ENCODE measurements around the gene BORCS5. TPM values are rescaled to one million over a fixed set of nuclear protein-coding genes. Genes with fewer than 3 reads are reported as not detected.
"Not testable (repeated sequence)": the region's sequence is repeated elsewhere in the genome, so short reads cannot be mapped to it uniquely, and the experiment has no call there.

The BORCS5 gene
- total RNA-seq = 10 to 100 TPM; 25.8 to 33.6 TPM

DNA sequence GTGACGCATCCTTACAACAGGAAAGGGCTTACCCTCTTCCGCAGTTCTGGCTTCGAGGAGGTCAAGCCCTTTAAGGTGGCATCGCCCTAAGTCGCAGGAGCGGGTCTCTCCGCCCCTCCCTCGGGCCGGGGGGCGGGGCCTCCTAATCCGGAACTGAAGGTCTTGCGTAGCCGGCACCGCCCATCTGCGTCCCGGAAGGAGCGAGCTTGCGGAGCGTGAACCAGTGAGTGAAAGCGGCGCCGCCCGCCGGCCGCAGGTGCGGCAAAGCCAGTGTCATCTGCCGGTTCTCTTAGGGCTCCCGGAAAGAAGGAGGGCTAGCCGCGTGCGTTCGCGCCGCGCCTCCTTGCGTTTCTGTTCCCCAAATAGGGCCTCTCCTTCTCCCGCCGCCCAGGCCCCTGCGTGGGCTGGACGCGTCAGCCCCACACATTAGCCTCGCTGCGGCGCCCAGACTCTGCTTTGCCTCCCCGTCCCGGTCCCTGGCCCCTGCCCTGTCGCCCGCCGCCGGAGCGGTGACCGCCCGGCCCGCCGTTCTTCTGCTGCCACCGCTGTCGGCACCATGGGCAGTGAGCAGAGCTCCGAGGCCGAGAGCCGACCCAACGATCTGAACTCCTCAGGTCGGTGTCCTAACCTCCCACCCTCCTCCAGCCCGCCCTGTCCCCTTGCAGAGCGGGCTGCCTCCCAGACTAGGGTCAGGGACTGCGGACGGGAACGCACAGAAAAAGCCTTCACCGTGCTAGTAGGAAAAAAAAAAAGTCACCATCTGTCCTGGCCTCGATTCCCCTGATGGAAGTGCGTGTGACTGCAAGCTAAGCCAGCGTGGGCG lies at the start of gene BORCS5:
BORCS5 (plus strand) TSS at position 183 of the 823 bp plus-strand sequence; CDS start at position 557, 374 bp downstream.
- DNase-seq (ENCODE audit: low spot score in 2 of 2) (peak; percentile 97 to 99), ATAC-seq (peak; percentile 93 to 94)
- H3K9me3 Mint-ChIP-seq = no peaks in the 10 kb centered on the region
- H3K36me3 Mint-ChIP-seq = peaks cover 12 to 13% of the 10 kb centered on the region in 2 donors
- peak within 1 kb of the TSS; percentile 98 to 100 for H3K27ac Mint-ChIP-seq

DNA sequence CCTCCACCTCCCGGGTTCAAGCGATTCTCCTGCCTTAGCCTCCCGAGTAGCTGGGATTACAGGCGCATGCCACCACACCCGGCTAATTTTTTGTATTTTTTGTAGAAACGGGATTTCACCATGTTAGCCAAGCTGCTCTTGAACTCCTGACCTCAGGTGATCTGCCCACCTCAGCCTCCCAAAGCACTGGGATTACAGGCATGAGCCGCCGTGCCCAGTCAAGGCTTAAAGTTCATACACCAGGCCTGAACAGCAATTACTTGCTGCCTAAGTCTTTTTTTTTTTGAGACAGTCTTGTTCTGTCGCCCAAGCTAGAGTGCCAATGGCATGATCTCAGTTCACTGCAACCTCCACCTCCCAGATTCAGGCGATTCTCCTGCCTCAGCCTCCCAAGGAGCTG lies 46.2 kb upstream of the BORCS5 start:
- not testable (repeated sequence) for H3K27ac Mint-ChIP-seq; DNase-seq (ENCODE audit: low spot score in 2 of 2); H3K36me3 Mint-ChIP-seq; H3K9me3 Mint-ChIP-seq; ATAC-seq

DNA sequence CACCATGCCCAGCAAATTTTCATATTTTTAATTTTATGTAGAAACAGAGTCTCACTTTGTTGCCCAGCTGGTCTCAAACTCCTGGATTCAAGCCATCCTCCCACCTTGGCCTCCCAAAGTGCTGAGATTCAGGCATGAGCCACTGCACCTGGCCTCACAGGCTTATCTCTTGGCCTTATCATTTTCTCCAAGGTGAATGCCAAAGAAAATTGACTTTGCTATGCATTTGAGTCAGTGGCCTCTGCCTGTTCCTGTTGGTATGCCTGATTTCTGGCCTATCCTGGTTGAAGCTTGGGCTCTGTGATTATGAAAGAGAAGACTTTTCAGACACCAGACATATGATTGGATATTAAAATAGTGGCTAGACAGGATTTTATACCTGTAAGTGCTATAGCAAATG lies 41.0 kb upstream of the BORCS5 start:
- DNase-seq (ENCODE audit: low spot score in 2 of 2) = no peak
- no peak overlapping the region for H3K27ac Mint-ChIP-seq
- ATAC-seq = no peak
- peaks cover 0 to 6% of the 10 kb centered on the region in 2 donors for H3K36me3 Mint-ChIP-seq
- no peaks in the 10 kb centered on the region for H3K9me3 Mint-ChIP-seq

DNA sequence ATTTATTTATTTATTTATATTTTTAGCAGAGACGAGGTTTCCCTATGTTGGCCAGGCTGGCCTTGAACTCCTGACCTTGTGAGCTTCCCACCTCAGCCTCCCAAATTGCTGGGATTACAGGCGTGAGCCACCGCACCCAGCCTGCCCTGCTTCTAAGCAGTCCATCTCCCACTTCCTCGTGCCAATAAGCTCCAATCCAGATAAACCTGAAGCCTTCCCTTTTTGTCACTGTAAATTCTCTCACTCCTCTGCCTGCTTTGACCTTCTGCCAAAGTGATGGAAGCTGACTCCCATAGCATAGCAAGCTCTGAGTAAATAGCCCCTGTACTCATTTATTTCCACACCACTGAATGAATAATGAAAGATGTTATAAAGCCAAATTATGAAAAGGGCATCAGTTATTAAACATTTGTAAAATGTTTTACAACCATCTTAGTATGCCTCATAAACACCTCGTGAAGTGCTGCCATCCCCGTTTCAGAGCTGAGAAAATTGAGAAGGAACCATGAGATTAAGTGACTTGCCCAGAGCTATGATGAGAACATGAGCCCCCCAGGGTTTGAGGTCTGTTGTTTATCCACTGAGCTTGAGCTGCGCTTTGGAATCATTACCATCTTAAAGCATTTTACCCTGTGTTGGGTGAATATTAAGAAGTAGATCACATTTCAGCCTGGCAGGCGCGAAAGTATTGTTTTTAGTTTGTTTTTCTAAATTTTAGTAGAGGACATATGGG lies 37.3 kb upstream of the BORCS5 start:
- Mint-ChIP-seq H3K36me3 (no peaks in the 10 kb centered on the region), H3K27ac (no peak overlapping the region), H3K9me3 (no peaks in the 10 kb centered on the region)
- no peak for ATAC-seq
- DNase-seq (ENCODE audit: low spot score in 2 of 2) = no peak

DNA sequence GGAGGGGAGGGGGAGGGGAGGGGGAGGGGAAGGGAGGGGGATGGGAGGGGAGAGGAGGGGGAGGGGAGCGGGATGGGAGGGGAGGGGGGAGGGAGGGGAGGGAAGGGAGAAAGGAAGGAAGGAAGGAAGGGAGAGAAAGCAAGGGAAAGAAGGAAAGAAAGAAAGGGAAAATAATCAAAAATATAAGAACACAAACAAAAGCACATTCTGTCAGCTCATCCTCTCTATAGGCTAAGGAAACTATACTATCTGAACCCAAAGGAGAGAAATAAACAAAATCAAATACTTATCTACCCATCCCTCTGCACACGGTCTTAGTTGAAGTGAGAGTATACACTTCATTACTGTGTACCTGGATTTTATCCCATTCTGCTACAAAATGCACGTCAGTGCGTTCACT lies 33.8 kb upstream of the BORCS5 start:
- DNase-seq (ENCODE audit: low spot score in 2 of 2) = no peak
- Mint-ChIP-seq H3K9me3 (no peaks in the 10 kb centered on the region), H3K36me3 (no peaks in the 10 kb centered on the region), H3K27ac (no peak overlapping the region)
- no peak for ATAC-seq

DNA sequence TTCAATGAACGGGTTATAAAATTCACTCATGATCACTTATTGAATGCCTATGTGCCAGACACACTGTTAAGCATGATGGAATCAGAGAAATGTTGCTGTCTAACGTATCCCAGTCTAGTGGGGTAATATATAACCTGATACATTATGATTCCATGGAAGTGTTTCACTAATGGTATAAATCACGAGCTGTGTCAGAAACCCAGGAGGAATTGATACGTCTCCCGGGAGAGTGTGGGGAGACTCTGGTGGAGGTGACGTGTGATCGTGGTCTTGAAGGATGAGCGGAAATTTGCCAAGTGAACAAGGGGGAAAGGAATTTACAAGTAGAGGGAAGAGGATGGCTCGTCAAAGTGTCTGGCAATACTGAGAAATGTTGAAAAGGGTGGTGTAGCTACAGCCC lies 33.3 kb upstream of the BORCS5 start:
- no peaks in the 10 kb centered on the region for H3K9me3 Mint-ChIP-seq

DNA sequence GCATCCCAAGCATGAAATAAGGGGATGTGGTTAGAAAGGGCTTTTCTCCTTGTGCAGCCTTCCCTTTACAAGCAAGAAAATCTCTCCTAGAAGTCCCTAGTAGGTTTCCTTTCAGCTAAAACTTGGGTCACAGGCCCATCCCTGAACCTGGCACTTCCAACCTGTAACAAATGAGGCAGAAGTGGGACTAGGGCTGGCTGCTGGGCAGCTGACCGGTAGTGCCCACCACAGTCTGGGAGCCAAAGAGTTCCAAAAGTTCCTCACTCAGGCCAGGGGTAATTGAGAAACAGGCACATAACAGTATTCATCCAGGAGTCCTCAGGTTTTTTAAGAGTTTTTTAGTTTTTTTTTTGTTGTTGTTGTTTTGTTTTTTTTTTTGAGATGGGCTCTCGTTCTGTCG lies 30.6 kb upstream of the BORCS5 start:
- ATAC-seq (no peak), DNase-seq (ENCODE audit: low spot score in 2 of 2) (no peak)
- Mint-ChIP-seq H3K9me3 (no peaks in the 10 kb centered on the region), H3K27ac (no peak overlapping the region), H3K36me3 (no peaks in the 10 kb centered on the region)

More for the DNA sequence above, 33.3 kb upstream of the BORCS5 start:
- no peak for ATAC-seq
- Mint-ChIP-seq H3K36me3 (no peaks in the 10 kb centered on the region), H3K27ac (no peak overlapping the region)
- no peak for DNase-seq (ENCODE audit: low spot score in 2 of 2)

DNA sequence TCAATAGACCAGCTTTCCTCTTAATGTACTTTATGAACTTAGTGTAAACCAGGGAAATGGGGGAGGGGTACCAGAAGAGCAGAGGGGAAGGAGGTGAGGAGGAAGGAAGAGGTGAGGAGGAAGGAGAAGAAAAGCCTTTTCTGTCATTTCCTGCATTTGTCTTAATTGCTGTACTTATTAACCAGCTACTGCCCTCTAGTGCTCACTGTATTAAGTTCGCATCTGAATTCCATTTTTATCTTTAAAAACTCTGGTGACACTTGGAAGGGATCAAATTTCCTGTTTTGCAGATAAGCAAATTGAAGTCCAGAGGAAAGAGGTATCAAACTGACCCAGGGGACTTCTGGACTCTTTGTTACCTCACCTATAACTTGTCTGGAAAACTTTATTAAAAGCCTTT lies 29.1 kb upstream of the BORCS5 start:
- H3K27ac Mint-ChIP-seq = peak overlapping the region in 1 of 2 donors; percentile 66
- no peaks in the 10 kb centered on the region for H3K9me3 Mint-ChIP-seq
- DNase-seq (ENCODE audit: low spot score in 2 of 2) (no peak), ATAC-seq (peak in 1 of 2 donors; percentile 64)
- H3K36me3 Mint-ChIP-seq = no peaks in the 10 kb centered on the region

DNA sequence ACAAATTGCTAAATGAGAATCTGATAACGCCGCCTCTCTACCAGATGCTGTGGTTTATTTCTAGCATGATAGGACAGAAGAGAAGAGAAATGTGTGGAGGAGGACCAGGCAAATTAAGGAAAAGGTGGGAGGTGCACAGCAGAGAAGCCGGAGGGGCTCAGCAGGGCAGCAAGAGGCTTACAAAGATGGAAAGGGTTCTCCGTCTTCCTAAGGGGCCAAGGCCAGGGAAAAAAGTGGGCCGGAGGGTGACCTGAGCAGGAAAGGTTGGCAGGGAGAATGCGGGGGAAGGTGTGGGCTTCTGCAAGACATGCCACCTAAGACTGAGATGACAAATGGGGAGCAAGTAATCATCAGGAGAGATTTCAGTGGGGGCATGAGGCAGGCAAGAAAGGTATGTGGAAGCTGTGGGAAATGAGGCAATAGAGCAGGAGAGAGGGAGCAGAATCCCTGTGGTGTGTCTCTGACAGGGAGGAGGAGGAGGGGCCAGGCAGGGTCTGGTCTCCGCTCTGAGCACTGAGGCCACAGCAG lies 25.6 kb upstream of the BORCS5 start:
- no peak for DNase-seq (ENCODE audit: low spot score in 2 of 2)
- Mint-ChIP-seq H3K9me3 (no peaks in the 10 kb centered on the region), H3K36me3 (no peaks in the 10 kb centered on the region), H3K27ac (peak overlapping the region in 1 of 2 donors; percentile 1)
- ATAC-seq = no peak

DNA sequence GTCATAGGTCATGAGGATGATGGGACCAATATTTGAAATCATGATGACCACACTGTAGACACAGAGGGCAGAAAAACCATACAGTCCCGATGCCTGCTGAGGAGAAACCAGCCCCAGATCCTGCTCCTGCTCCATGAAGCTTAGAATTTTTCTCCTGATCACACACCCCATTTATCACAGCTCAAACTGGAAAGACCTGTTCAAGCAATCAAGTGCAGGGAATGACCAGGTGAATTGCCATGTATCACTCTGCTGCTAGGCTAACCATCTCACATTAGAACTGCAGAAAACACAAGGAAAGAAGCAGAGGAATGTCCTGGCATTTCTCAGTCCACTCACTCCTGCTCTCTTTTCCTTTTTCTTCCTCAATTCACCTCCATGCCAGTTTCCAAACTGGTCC lies 25.0 kb upstream of the BORCS5 start:
- no peak for ATAC-seq

DNA sequence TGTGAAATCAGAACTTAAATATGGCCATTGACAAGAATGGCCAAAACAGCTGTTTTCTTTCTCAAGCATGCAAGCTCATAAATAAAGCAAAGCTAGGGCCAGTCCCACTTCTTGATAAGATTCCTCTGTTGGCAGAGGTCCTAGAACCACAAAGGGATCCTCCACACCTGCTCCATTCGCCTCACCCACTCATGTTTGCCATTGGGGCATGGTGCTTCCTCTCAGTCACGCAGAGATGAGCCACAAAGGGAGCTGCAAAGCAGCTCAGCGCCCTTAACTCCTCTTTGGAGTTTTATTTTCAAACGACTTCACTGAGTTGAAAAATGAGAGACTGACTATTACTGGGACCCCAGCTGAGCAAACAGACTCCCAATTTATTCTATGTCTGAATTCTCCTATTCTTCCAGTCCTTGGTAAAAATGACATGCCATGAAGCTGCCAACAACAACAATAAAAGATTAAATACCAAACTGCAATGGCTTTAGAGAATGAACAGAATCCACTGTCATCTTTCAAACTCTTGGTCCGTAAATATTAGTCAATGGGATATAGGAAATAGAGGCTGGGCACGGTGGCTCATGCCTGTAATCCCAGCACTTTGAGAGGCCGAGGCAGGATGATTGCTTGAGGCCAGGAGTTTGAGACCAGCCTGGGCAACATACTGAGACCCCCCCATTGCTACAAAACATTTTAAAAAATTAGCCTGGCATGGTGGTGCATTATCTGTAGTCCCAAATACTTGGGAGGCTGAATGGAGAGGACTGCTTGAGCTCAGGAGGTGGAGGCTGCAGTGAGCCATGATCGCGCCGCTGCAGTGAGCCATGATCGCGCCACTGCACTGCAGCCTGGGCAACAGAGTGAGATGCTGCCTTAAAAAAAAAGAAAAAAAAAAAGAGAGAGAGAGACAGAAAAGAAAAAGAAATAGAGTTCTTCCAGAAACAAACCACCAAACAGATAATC lies 23.2 kb upstream of the BORCS5 start:
- peak overlapping the region in 1 of 2 donors; percentile 36 for H3K27ac Mint-ChIP-seq
- no peaks in the 10 kb centered on the region for H3K36me3 Mint-ChIP-seq
- no peaks in the 10 kb centered on the region for H3K9me3 Mint-ChIP-seq
- DNase-seq (ENCODE audit: low spot score in 2 of 2) (no peak), ATAC-seq (peak in 1 of 2 donors; percentile 28)

More for the DNA sequence above, 25.0 kb upstream of the BORCS5 start:
- Mint-ChIP-seq H3K9me3 (no peaks in the 10 kb centered on the region), H3K27ac (no peak overlapping the region), H3K36me3 (no peaks in the 10 kb centered on the region)
- no peak for DNase-seq (ENCODE audit: low spot score in 2 of 2)

DNA sequence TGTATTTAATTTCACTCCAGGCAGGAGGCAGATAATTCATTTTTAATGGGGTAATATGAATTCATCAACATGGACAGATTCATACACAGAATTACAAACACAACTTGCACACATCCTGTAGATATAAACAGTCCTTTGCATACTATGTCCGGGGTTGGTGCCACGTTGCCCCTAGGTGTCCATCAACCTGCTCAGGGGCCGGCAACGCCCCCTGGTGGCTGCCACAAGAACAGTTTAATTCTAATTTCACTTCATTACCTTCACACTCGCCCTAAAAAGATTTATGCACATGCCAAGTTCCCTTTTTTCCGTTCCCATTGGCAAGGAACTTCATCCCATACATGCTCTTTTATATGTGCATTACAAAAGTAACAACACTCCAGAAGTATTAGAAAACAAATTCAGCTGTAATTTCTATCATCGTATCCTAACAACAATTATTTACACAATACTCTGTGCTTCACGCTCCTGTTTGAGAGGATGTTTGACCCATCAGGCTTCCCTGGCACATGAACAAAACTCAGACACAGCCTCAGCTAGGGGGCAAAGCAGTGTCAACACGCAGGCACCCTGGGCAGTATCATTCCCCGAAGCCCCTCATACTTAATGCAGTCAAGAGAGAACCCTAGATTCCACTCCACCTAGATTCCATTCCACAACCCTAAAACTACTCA lies 22.4 kb upstream of the BORCS5 start:
- DNase-seq (ENCODE audit: low spot score in 2 of 2) (peak in 1 of 2 donors; percentile 73), ATAC-seq (peak; percentile 81 to 89)
- H3K9me3 Mint-ChIP-seq = no peaks in the 10 kb centered on the region
- peak overlapping the region in 1 of 2 donors; percentile 52 for H3K27ac Mint-ChIP-seq
- H3K36me3 Mint-ChIP-seq = no peaks in the 10 kb centered on the region

DNA sequence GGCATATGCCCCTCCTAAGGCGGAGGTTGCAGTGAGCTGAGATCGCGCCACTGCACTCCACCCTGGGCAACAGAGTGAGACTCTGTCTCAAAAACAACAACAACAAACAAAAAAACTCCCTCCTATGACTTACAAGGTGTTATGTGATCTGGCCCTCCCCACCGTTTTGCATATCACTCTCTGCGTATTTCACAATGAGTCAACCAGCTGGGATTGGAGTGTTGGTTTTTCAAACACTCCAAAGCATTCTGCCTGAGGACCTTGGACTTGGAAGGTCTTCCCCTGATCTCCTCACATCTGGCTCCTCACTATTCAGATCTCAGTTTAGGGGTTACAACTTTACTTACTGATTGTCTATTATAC lies 20.8 kb upstream of the BORCS5 start:
- Mint-ChIP-seq H3K27ac (no peak overlapping the region), H3K9me3 (no peaks in the 10 kb centered on the region), H3K36me3 (no peaks in the 10 kb centered on the region)
- ATAC-seq (peak in 1 of 2 donors; percentile 30), DNase-seq (ENCODE audit: low spot score in 2 of 2) (no peak)

DNA sequence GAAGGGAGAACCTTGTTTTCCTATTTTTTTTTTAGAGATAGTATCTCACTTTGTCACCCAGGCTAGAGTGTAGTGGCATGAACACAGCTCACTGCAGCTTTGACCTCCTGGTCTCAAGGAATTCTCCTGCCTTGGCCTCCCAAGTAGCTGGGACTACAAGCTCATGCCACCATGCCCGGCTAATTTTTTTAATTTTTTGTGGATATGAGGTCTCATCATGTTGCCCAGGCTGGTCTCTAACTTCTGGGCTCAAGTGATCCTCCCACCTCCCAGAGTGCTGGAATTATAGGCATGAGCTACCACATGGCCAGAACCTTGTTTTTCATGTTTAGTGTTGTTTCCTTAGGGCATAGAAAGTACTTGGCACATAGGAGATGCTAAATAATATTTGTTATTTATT lies 20.4 kb upstream of the BORCS5 start:
- DNase-seq (ENCODE audit: low spot score in 2 of 2) (no peak), ATAC-seq (no peak)
- H3K9me3 Mint-ChIP-seq = no peaks in the 10 kb centered on the region
- H3K27ac Mint-ChIP-seq = no peak overlapping the region
- H3K36me3 Mint-ChIP-seq = no peaks in the 10 kb centered on the region

DNA sequence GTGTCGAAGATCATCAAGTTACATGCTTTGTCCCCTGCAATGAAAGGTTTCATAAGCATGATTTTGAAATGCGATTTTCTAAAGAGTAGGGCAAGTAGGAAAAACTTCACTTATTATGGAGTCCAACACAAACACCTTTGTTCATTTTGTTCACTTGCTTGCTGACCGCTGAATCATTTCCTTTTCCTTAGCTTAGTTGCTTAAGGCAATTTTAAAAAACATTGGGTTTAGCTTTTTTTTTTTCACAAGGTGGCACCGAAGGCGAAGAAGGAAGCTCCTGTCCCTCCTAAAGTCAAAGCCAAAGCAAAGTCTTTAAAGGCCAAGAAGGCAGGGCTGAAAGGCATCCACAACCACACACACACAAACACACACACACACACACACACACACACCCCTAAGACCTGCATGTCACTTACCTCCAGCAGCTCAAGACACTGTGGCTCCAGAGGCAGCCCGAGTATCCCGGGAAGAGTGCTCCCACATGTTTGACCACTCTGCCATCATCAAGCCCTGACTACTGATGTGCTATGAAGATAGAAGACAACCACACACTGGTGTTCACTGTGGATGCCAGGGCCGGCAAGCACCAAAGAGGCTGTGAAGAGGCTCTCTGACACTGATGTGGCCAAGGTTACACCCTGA lies 18.2 kb upstream of the BORCS5 start:
- Mint-ChIP-seq H3K9me3 (no peaks in the 10 kb centered on the region), H3K36me3 (no peaks in the 10 kb centered on the region), H3K27ac (peak overlapping the region in 1 of 2 donors; percentile 33)
- ATAC-seq (no peak), DNase-seq (ENCODE audit: low spot score in 2 of 2) (no peak)
